HepG2 (cell line): ENCODE results near the gene GNL3. TPM values are rescaled to one million over a fixed set of nuclear protein-coding genes. Genes with fewer than 3 reads are reported as not detected.
A peak's percentile ranks its signal among the peaks of the same experiment; 100 is the strongest.

ENCODE experiments used
- ATAC-seq: fragments of 200-7000 bp; cut with Tn5 transposase; 3 replicates; pipeline ENCODE4 v1.9.1; 2020; ENCODE audit warnings: mild to moderate bottlenecking, moderate library complexity
- BruUV-seq: library from RNA; stranded (reverse); fragments of 400-500 nt; replicated peaks from 2 replicates; lab custom pipeline; 2021; lab: Mats Ljungman, UMichigan
- CTCF ChIA-PET: fragments of 300-600 bp; formaldehyde crosslinking; extraction: SDS; loops from one replicate; lab custom pipeline; 2021; ENCODE audit warnings: low total read pairs, inconsistent platforms, low intra/inter-chr PET ratio; lab: Yijun Ruan, JAX
- POLR2A ChIA-PET: fragments of 350-600 bp; sonication (Branson Sonifier 250); formaldehyde crosslinking; loops from one replicate; lab custom pipeline; 2020; ENCODE audit warnings: antibody characterized with exemption, inconsistent platforms; lab: Yijun Ruan, JAX
- DNase-seq: peaks from one replicate; pipeline ENCODE4 v3.0.0-alpha.2; 2015; ENCODE audit warnings: low spot score
- FAIRE-seq: peaks from 3 replicates; lab custom pipeline; 2011; peaks lifted over from hg19 to GRCh38; lab: Jason Lieb, UNC
- H2AFZ ChIP-seq: one replicate; pipeline ENCODE4 v1.6.1; 2011; ENCODE audit warnings: low read length, inconsistent platforms
- H3K27ac ChIP-seq: fragments of 300-600 bp; 3 replicates; pipeline ENCODE4 v1.8.0; 2011; ENCODE audit warnings: mixed run types, mild to moderate bottlenecking, mixed read lengths, low read length, inconsistent platforms; ENCODE audit not compliant: insufficient read depth; ENCODE audit errors: extremely low read length
- H3K27me3 ChIP-seq, 2 experiments: fragments of 200-600 bp in 1 of 2; 2 replicates in 1 of 2; 3 replicates in 1 of 2; pipeline versions ENCODE4 v1.6.0 to v1.8.0; 2011; ENCODE audit warnings: low read length in 2 of 2, mild to moderate bottlenecking in 2 of 2, moderate library complexity in 2 of 2, inconsistent platforms in 1 of 2; ENCODE audit not compliant: insufficient read depth in 2 of 2, control insufficient read depth in 1 of 2
- H3K36me3 ChIP-seq, 2 experiments: fragments of 200-600 bp in 1 of 2; replicated peaks in 1 of 2; 2 replicates in 1 of 2; 3 replicates in 1 of 2; pipeline versions ENCODE4 v1.5.1 to v1.8.0; 2011; ENCODE audit warnings: low read length in 2 of 2, inconsistent platforms in 1 of 2; ENCODE audit not compliant: insufficient read depth in 2 of 2, control insufficient read depth in 1 of 2
- H3K4me1 ChIP-seq: 2 replicates; pipeline ENCODE4 v1.5.1; 2012; ENCODE audit warnings: low read length, inconsistent platforms; ENCODE audit not compliant: insufficient read depth
- H3K4me2 ChIP-seq: 2 replicates; pipeline ENCODE4 v1.6.0; 2011; ENCODE audit warnings: low read depth, low read length, inconsistent platforms
- H3K4me3 ChIP-seq, 3 experiments: fragments of 200-600 bp in 1 of 3; sonication (generic), shearing (Covaris generic) in 1 of 3; replicated peaks in 1 of 3; 2 replicates each; pipeline ENCODE4 v1.5.1; 2011 to 2016; ENCODE audit warnings: low read length in 3 of 3, inconsistent platforms in 2 of 3, low read depth in 2 of 3, mild to moderate bottlenecking in 2 of 3, control low read depth in 1 of 3, mixed read lengths in 1 of 3; ENCODE audit not compliant: insufficient read depth in 1 of 3
- H3K79me2 ChIP-seq: one replicate; pipeline ENCODE4 v1.6.1; 2011; ENCODE audit warnings: low read length, inconsistent platforms; ENCODE audit not compliant: insufficient read depth
- H3K9ac ChIP-seq: 2 replicates; pipeline ENCODE4 v1.6.0; 2011; ENCODE audit warnings: mild to moderate bottlenecking, low read depth, low read length, inconsistent platforms; ENCODE audit not compliant: insufficient read depth
- H3K9me3 ChIP-seq: 2 replicates; pipeline ENCODE4 v1.5.1; 2012; ENCODE audit warnings: mild to moderate bottlenecking, low read length
- H4K20me1 ChIP-seq: 2 replicates; pipeline ENCODE4 v1.6.0; 2011; ENCODE audit warnings: inconsistent platforms, mild to moderate bottlenecking, low read length, moderate library complexity; ENCODE audit not compliant: insufficient read depth
- CEBPB ChIP-seq: IDR thresholded peaks from 2 replicates; pipeline ENCODE4 v1.6.1; 2011; ENCODE audit warnings: low read depth, low read length, improper control_type of control experiment, borderline replicate concordance
- ELF3 ChIP-seq: IDR thresholded peaks from 2 replicates; pipeline ENCODE4 v1.6.1; 2016; ENCODE audit warnings: missing genetic modification reagents, missing compliant biosample characterization
- GFI1 ChIP-seq: sonication (generic); formaldehyde crosslinking; IDR thresholded peaks from 2 replicates; pipeline ENCODE4 v1.5.0; 2020; ENCODE audit warnings: missing genetic modification reagents, mild to moderate bottlenecking, borderline replicate concordance
- HDAC1 ChIP-seq: sonication (generic); formaldehyde crosslinking; IDR thresholded peaks from 2 replicates; pipeline ENCODE4 v1.5.1; 2020; ENCODE audit warnings: mild to moderate bottlenecking, missing genetic modification reagents
- NFKBIZ ChIP-seq: IDR thresholded peaks from 2 replicates; pipeline ENCODE4 v1.6.1; 2018; ENCODE audit warnings: missing genetic modification reagents, missing compliant biosample characterization
- PCBP2 ChIP-seq: fragments of 200-400 bp; formaldehyde crosslinking; optimal IDR thresholded peaks from 2 replicates; pipeline ENCODE3; 2018; ENCODE audit warnings: low read length, low read depth; ENCODE audit not compliant: poor library complexity, severe bottlenecking
- POLR2G ChIP-seq: fragments of 200-400 bp; formaldehyde crosslinking; IDR thresholded peaks from 2 replicates; pipeline ENCODE4 v1.6.1; 2018; ENCODE audit warnings: mild to moderate bottlenecking, low read depth, low read length, moderate library complexity
- PPARG ChIP-seq: conservative IDR thresholded peaks from 2 replicates; pipeline ENCODE4 v1.6.1; 2016; ENCODE audit warnings: missing biosample characterization, missing genetic modification reagents
- SP2 ChIP-seq: sonication (generic); formaldehyde crosslinking; IDR thresholded peaks from 2 replicates; pipeline ENCODE4 v1.5.1; 2020; ENCODE audit warnings: mild to moderate bottlenecking, missing genetic modification reagents
- TCF7 ChIP-seq: sonication (generic); IDR thresholded peaks from 2 replicates; pipeline ENCODE4 v1.6.1; 2016; ENCODE audit warnings: antibody characterized with exemption, low read depth
- ZBTB8A ChIP-seq: sonication (generic); formaldehyde crosslinking; IDR thresholded peaks from 2 replicates; pipeline ENCODE4 v1.4.0; 2020; ENCODE audit warnings: mild to moderate bottlenecking, low read depth, missing genetic modification reagents, borderline replicate concordance
- ZKSCAN8 ChIP-seq: IDR thresholded peaks from 2 replicates; pipeline ENCODE4 v1.6.1; 2016; ENCODE audit warnings: borderline replicate concordance, missing genetic modification reagents, missing compliant biosample characterization
- ZNF138 ChIP-seq: sonication (generic); formaldehyde crosslinking; IDR thresholded peaks from 2 replicates; pipeline ENCODE4 v1.5.0; 2020; ENCODE audit warnings: mild to moderate bottlenecking, low read depth, missing genetic modification reagents
- ZNF224 ChIP-seq: sonication (generic); formaldehyde crosslinking; IDR thresholded peaks from 2 replicates; pipeline ENCODE4 v1.5.0; 2020; ENCODE audit warnings: mild to moderate bottlenecking, missing genetic modification reagents
- ZNF552 ChIP-seq: sonication (generic); formaldehyde crosslinking; IDR thresholded peaks from 2 replicates; pipeline ENCODE4 v1.9.0; 2022; ENCODE audit warnings: missing genetic modification reagents, mild to moderate bottlenecking, borderline replicate concordance
- ZNF629 ChIP-seq: sonication (generic); formaldehyde crosslinking; conservative IDR thresholded peaks from 2 replicates; pipeline ENCODE4 v1.5.0; 2020; ENCODE audit warnings: missing genetic modification reagents
- WGBS: methylation state at CpG from one replicate; pipeline ENCODE4 v1.1.6; 2017; ENCODE audit warnings: low lambda C conversion rate; 5-methylcytosine and 5-hydroxymethylcytosine counted together
- in situ Hi-C: cut with HindIII; loops from 2 replicates; pipeline ENCODE4 v1.10.0; 2017; ENCODE audit warnings: low pct_unique_long_range_greater_than_20kb; ENCODE audit not compliant: extremely low pct_ligation_motif_present
- intact Hi-C: fragments of 100-400 bp; cut with micrococcal nuclease; formaldehyde crosslinking; loops from one replicate; pipeline ENCODE4 v1.10.0; 2022; ENCODE audit not compliant: unreplicated experiment
- polyA plus RNA-seq, 8 experiments: library from polyadenylated mRNA; depleted of rRNA in 3 of 8; stranded (reverse) in 7 of 8; unstranded in 1 of 8; fragments of >200 nt; fragmentation: Illumina TruSeq in 4 of 8; extraction: Trizol in 4 of 8; gene quantifications; 2 replicates each; pipeline versions ENCODE4 v1.2.1 to v1.2.3, GENCODE V29; 2011 to 2016; ENCODE audit warnings: low read depth in 4 of 8, missing spikeins in 1 of 8, mixed read lengths in 1 of 8; ENCODE audit not compliant: insufficient read depth in 1 of 8
- total RNA-seq, 5 experiments: library from RNA; depleted of rRNA; stranded (reverse); fragments of >200 nt; fragmentation: Illumina TruSeq; extraction: Trizol; gene quantifications; 2 replicates each; pipeline ENCODE4 v1.2.3, GENCODE V29; 2016; ENCODE audit warnings: low read depth in 1 of 5
- TF ChIP-seq, protein P1 (sequence below): sonication (generic); formaldehyde crosslinking; IDR thresholded peaks from 2 replicates; pipeline ENCODE4 v1.4.0; 2020; ENCODE audit warnings: missing genetic modification reagents, borderline replicate concordance
- TF ChIP-seq, protein P2 (sequence below): IDR thresholded peaks from 2 replicates; pipeline ENCODE4 v1.6.1; 2016; ENCODE audit warnings: missing compliant biosample characterization, missing genetic modification reagents, borderline replicate concordance
- TF ChIP-seq, protein P3 (sequence below): sonication (generic); formaldehyde crosslinking; IDR thresholded peaks from 2 replicates; pipeline ENCODE4 v1.4.0; 2020; ENCODE audit warnings: missing genetic modification reagents

GNL3 gene
- total and polyA plus RNA-seq, 2 of the 13 experiments (the other 11 are each of a cell fraction or from before 2014, with no cell fraction given), result 129 to 257 TPM

- TF ChIP-seq ZNF552 (CRISPR knock-in tag) (no peak), ZNF629 (no peak), PPARG (CRISPR knock-in tag) (no peak), ZNF224 (no peak)
Measured at GRCh38 chr3:52685285-52685708, 535 bp upstream of the GNL3 start (continued).

DNA sequence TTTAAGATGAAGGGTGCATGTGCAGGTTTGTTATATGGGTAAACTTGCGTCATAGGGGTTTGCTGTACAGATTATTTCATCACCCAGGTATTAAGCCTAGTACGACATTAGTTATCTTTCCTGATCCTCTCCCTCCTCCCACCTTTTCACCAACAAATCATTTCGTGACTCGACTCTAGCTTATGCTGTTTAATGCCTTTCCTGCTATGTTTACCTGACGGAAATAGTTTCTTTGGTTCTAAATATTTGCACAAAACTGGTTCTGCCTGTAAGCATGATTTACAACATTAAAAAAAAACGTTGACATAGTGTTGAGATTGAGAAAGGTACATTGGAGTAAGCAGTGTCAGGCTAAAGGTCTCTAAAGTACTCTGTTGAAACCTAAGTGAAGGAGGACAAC, 2.4 kb downstream of the GNL3 start:
- Histone ChIP-seq H3K36me3 (peaks cover 24 to 61% of the 10 kb centered on the region in 2 experiments), H2AFZ (no peak overlapping the region), H3K79me2 (peaks cover 62% of the 10 kb centered on the region), H3K27ac (no peak overlapping the region), H3K9ac (no peak overlapping the region), H3K4me2 (peak overlapping the region; percentile 94), H3K27me3 (no peaks in the 10 kb centered on the region; a peak in 1 of 5 replicates), H3K4me3 (no peak overlapping the region; a peak in 1 of 6 replicates), H3K4me1 (peaks cover 73% of the 10 kb centered on the region), H4K20me1 (peaks cover 16% of the 10 kb centered on the region), H3K9me3 (no peaks in the 10 kb centered on the region)
- in situ Hi-C loops, result loop anchor here (10.0 kb wide), 1 partner anchor 233 kb away; the partner anchor contains the start of genes NISCH and TNNC1
- intact Hi-C loops, result no loop called here
- POLR2A ChIA-PET, result interaction anchor here (1.4 to 12.6 kb wide), 3 partner anchors 8 to 17 kb away, joined by 3 to 118 read pairs (median 18); partner anchors contain the start of genes GLT8D1 and SPCS1
- no TSS peak for BruUV-seq
- CTCF ChIA-PET, result no interaction called here
- DNase-seq, result no peak
- WGBS, result 74% methylated on average over 6 of the region's 6 CpGs
- FAIRE-seq, result no peak
- no peak for ATAC-seq
- TF ChIP-seq ZKSCAN8 (CRISPR knock-in tag) (no peak), SP2 (CRISPR knock-in tag) (no peak), POLR2G (0 out of 2 replicates have a peak, but pooled peaks have one; percentile 34), HDAC1 (no peak), TCF7 (no peak), ELF3 (CRISPR knock-in tag) (no peak), PCBP2 (no peak), NFKBIZ (no peak), ZBTB8A (CRISPR knock-in tag) (no peak), GFI1 (CRISPR knock-in tag) (no peak), CEBPB (peak; percentile 31; the same call in 1 of the 2 replicates), ZNF138 (CRISPR knock-in tag) (no peak)
- TF ChIP-seq, protein P1, sequence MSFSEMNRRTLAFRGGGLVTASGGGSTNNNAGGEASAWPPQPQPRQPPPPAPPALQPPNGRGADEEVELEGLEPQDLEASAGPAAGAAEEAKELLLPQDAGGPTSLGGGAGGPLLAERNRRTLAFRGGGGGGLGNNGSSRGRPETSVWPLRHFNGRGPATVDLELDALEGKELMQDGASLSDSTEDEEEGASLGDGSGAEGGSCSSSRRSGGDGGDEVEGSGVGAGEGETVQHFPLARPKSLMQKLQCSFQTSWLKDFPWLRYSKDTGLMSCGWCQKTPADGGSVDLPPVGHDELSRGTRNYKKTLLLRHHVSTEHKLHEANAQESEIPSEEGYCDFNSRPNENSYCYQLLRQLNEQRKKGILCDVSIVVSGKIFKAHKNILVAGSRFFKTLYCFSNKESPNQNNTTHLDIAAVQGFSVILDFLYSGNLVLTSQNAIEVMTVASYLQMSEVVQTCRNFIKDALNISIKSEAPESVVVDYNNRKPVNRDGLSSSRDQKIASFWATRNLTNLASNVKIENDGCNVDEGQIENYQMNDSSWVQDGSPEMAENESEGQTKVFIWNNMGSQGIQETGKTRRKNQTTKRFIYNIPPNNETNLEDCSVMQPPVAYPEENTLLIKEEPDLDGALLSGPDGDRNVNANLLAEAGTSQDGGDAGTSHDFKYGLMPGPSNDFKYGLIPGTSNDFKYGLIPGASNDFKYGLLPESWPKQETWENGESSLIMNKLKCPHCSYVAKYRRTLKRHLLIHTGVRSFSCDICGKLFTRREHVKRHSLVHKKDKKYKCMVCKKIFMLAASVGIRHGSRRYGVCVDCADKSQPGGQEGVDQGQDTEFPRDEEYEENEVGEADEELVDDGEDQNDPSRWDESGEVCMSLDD (CRISPR knock-in tag), result no peak
- TF ChIP-seq, protein P2, sequence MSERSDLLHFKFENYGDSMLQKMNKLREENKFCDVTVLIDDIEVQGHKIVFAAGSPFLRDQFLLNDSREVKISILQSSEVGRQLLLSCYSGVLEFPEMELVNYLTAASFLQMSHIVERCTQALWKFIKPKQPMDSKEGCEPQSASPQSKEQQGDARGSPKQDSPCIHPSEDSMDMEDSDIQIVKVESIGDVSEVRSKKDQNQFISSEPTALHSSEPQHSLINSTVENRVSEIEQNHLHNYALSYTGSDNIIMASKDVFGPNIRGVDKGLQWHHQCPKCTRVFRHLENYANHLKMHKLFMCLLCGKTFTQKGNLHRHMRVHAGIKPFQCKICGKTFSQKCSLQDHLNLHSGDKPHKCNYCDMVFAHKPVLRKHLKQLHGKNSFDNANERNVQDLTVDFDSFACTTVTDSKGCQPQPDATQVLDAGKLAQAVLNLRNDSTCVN (CRISPR knock-in tag), result no peak
- TF ChIP-seq, protein P3, sequence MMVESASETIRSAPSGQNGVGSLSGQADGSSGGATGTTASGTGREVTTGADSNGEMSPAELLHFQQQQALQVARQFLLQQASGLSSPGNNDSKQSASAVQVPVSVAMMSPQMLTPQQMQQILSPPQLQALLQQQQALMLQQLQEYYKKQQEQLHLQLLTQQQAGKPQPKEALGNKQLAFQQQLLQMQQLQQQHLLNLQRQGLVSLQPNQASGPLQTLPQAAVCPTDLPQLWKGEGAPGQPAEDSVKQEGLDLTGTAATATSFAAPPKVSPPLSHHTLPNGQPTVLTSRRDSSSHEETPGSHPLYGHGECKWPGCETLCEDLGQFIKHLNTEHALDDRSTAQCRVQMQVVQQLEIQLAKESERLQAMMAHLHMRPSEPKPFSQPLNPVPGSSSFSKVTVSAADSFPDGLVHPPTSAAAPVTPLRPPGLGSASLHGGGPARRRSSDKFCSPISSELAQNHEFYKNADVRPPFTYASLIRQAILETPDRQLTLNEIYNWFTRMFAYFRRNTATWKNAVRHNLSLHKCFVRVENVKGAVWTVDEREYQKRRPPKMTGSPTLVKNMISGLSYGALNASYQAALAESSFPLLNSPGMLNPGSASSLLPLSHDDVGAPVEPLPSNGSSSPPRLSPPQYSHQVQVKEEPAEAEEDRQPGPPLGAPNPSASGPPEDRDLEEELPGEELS, result no peak
